ENCODE data around the gene SMURF1.

Gene SMURF1

GRCh38 chr7:99141334-99141733 is 2.6 kb downstream of the SMURF1 start:
- DNase-seq = no peak

- DNase-seq = no peak
These were observed 3.1 kb downstream of the SMURF1 start for GRCh38 chr7:99140813-99141212.

GRCh38 chr7:99139036-99139435 is 4.9 kb downstream of the SMURF1 start:
- no peak for DNase-seq

- DNase-seq = no peak
These were observed 6.3 kb downstream of the SMURF1 start for GRCh38 chr7:99137411-99138180.

GRCh38 chr7:99135938-99136337 is 8.0 kb downstream of the SMURF1 start:
- no peak for DNase-seq

- DNase-seq = no peak
These were observed 9.9 kb downstream of the SMURF1 start for GRCh38 chr7:99133766-99134564.

- DNase-seq = no peak
These were observed 11.2 kb downstream of the SMURF1 start for GRCh38 chr7:99132595-99133321.

GRCh38 chr7:99131290-99131689 is 12.6 kb downstream of the SMURF1 start:
- DNase-seq = no peak

- DNase-seq = no peak
These were observed 14.4 kb downstream of the SMURF1 start for GRCh38 chr7:99129536-99129935.

- no peak for DNase-seq
These were observed 14.9 kb downstream of the SMURF1 start for GRCh38 chr7:99129001-99129400.

- DNase-seq = no peak
These were observed 15.6 kb downstream of the SMURF1 start for GRCh38 chr7:99128076-99128950.

- DNase-seq = no peak
These were observed 16.3 kb downstream of the SMURF1 start for GRCh38 chr7:99127636-99128035.

GRCh38 chr7:99126921-99127553 is 16.9 kb downstream of the SMURF1 start:
- DNase-seq = no peak

- DNase-seq = no peak
These were observed 18.4 kb downstream of the SMURF1 start for GRCh38 chr7:99125505-99125865.

- no peak for DNase-seq
These were observed 19.0 kb downstream of the SMURF1 start for GRCh38 chr7:99124751-99125504.

GRCh38 chr7:99124236-99124635 is 19.7 kb downstream of the SMURF1 start:
- DNase-seq = no peak

- no peak for DNase-seq
These were observed 20.3 kb downstream of the SMURF1 start for GRCh38 chr7:99123571-99124033.

GRCh38 chr7:99122762-99123161 is 21.1 kb downstream of the SMURF1 start:
- no peak for DNase-seq

- no peak for DNase-seq
These were observed 22.3 kb downstream of the SMURF1 start for GRCh38 chr7:99121496-99122021.

- no peak for DNase-seq
These were observed 23.0 kb downstream of the SMURF1 start for GRCh38 chr7:99120916-99121315.

GRCh38 chr7:99120501-99120900 is 23.4 kb downstream of the SMURF1 start:
- DNase-seq = no peak
